IPS DF 4.7 (cell line): ENCODE results near the gene CDX1.

Experiments
- DNase-seq: peaks from one replicate; pipeline ENCODE4 v3.0.0-alpha.2; 2013; ENCODE audit warnings: low spot score; ENCODE audit errors: extremely low read depth

CDX1 gene

DNA sequence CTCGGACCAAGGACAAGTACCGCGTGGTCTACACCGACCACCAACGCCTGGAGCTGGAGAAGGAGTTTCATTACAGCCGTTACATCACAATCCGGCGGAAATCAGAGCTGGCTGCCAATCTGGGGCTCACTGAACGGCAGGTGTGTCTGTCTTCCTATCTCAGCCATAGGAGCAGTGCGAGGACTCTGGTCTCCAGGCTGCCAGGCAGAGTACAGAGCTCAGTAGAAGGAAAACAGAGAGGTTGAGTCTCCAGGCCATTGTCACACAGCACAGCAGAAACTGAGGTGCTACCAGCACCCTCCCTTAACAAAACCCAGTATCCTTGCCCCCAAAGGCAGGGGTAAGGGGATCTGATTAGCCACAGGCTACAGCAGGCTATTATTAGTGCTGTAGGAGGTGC lies 16.2 kb downstream of the CDX1 start:
- DNase-seq, result no peak

DNA sequence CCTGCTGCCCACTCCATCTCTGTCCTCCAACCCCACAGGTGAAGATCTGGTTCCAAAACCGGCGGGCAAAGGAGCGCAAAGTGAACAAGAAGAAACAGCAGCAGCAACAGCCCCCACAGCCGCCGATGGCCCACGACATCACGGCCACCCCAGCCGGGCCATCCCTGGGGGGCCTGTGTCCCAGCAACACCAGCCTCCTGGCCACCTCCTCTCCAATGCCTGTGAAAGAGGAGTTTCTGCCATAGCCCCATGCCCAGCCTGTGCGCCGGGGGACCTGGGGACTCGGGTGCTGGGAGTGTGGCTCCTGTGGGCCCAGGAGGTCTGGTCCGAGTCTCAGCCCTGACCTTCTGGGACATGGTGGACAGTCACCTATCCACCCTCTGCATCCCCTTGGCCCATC lies 16.9 kb downstream of the CDX1 start:
- no peak for DNase-seq

- no peak for DNase-seq
Measured at GRCh38 chr5:150184006-150184405, 17.4 kb downstream of the CDX1 start.

GRCh38 chr5:150184990-150185912 lies 18.7 kb downstream of the CDX1 start:
- DNase-seq, result no peak

DNA sequence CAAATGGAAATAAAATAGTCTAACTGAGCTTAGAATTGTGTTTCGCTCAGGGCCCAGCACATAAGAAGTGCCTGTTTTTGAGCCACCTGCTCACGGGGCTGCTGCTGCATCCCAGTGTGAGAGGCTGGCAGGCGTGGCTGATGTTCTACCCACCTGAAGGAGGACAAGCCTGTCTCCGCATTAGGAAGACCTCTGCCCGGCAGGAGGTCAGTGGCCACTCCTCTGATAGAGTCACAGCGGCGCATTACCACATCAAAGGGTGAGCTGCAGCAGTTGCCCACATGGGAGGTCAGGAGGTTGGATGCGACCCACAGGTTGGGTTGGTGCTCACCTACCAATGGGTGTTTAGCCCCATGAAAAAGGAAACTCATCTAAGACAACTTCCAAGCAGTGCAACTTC lies 19.6 kb downstream of the CDX1 start:
- DNase-seq, result no peak

DNA sequence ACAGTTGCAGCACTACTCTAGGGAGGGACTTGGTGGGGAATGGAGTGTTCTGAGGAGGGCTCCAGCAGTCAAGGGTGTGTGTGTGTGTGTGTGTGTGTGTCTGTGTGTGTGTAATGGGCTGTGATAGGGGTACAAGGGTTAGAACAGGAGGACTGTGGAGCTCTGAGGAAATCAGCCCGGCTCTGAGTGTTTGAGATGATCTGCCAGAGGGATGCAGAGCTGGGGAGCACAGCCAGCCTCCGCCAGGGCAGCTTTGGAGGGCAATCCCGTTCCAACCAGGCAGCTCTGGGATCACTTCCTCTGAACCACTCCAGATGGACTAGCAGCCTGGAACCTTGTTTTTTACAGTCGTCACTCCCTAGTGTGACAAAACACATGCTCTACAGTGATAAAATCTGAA lies 20.3 kb downstream of the CDX1 start:
- no peak for DNase-seq

- no peak for DNase-seq
Measured at GRCh38 chr5:150188146-150188842, 21.7 kb downstream of the CDX1 start.

DNA sequence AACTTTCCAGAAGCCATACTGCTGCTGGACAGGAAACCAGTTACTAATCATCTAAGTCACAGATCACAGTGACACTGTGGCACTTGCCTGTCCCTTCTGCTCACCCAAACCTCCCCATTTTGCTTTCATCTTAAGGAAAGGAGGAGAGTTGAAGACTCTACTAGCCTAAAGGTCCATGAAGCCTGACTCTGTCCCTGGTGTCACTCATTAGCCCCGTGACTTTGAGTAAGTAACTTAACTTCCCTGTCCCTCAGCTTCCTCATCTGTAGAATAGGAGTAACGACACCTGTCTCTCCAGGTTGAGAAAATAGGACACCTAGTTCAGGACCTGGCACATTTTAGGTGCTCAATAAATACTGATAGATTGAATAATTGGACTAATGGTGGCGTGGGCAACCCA lies 22.7 kb downstream of the CDX1 start:
- no peak for DNase-seq

DNA sequence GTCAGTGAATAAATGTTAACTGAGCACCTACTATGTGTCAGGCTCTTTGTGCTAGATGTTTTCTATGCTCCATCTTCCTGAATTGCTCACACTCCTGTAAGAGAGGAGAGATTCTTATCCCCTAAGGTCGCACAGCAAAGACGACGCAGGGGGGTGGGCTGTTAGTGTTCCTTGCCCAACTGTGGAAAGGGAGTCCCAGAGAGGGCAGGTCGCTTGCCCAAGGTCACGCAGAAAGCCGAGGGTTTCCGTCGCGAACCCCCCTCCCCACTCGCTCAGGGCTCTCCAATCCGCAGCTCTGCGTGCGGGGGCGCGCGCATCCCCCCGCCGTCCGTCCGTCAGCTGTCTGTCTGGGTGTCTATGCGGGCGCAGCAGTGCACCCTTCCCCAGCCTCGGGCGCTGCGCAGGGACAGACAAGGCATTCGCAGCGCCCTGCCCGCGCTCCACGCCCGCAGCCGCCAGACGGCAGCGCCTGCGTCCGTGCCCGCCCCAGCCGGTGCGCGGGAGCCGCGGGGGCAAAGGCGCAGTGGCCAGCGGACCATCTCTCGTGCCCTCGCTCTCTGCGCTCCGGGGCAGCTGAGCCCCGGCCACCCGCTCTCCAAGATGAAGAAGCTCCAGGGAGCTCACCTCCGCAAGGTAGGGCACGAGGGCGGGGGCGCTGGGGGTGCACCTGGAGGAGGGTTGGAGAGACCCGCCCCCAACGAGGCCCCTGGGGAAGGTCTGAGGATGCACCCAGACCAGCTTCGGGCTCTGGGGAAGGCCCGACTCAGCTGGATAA lies 23.3 kb downstream of the CDX1 start, which contains the start of gene SLC6A7:
Gene SLC6A7, plus strand, starts transcription at position 335 of the 775 bp plus-strand sequence. Its CDS starts 266 bp downstream, at position 601.
- DNase-seq, result no peak

DNA sequence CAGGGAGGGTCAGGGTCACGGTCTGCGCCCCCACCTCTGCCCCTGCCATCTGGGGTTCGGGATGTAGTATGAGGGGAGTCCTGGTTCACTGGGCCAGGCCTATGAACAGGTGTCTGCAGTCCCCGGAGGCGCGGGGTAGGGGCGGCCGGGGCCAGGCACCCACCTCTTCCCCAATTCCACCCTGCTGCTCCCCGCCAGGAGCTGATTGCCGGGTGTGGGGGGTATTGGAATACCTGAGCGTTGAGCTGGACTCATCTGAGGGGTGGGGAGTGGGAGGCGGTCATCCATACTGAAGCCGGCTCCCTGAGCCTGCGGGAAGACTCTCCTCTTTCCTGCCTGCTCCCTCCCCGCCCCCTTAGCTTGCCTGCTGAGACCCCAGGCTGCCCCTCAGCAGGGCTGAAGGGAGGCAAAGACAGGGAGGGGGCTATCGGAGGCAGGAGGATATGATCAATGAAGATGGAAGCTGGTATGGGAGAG lies 24.0 kb downstream of the CDX1 start:
- no peak for DNase-seq

DNA sequence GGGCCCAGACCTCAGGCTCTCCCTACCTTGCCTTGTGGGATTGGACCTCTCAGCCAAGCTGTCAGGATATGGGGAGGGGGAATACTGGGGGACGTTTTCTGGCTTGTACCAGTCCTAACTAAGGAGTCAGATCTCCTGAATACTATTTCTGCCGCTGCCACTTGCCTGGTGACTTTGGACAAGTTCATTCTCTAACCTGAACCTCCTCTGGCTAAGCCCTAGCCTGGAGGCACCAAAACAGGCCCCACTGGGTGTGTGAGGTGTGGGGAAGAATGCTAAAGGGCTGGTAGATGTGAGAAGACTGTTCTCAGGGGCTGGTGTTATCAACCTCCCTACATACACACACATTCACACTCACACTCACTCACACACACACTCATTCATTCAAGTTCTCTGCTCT lies 24.4 kb downstream of the CDX1 start:
- no peak for DNase-seq

- no peak for DNase-seq
Measured at GRCh38 chr5:150192462-150192861, 25.9 kb downstream of the CDX1 start.

DNA sequence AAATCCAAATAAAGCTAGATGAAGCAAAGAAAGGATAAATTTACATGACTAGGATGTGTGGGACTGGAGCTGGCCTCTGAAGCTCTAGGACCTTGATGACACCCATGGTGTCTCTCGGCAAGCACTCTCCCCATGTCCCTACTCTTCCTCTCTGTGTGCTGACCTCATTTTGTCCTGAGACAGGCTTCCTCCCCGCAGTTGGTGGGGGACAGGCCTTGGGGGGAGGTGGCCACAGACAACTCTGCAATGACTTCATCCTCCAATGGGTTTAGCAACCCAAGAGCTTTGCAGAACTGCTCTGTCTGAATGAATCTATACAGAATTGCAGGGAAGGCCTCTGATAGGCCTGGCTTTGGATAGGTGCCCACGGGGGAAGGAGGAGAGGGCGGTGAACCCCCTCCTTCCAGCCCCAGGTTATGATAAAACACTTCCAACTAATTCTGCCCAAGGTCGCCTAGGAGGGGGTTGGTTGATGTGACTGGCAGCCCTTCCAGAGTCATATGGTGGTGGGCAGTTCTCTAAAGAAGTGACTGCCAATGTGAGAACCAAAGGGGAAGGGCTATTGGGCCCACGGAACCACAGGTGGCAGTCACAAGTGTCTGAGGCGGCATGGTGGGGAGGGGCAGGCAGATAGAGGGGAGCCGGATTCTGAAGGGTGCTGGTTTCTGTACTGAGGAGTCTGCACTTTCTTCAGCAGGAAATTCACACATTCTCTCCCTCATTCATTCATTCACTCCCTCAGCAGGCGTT lies 29.3 kb downstream of the CDX1 start:
- no peak for DNase-seq

- no peak for DNase-seq
Measured at GRCh38 chr5:150196514-150196913, 29.9 kb downstream of the CDX1 start.

DNA sequence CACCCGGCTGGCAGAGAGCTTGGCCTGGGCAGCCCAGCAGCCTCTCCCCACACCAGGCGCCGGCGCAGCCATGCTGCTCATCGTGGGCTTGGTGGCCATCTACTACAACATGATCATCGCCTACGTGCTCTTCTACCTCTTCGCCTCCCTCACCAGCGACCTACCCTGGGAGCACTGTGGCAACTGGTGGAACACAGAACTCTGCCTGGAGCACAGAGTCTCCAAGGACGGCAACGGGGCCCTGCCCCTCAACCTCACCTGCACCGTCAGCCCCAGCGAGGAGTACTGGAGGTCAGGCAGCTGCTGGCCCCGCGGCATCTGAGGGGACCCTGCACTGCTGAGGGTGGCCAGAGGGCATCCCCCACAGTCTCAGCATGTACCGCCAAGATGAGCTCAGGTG lies 30.4 kb downstream of the CDX1 start:
- no peak for DNase-seq

GRCh38 chr5:150197476-150197875 lies 30.9 kb downstream of the CDX1 start:
- DNase-seq, result no peak

GRCh38 chr5:150202501-150202900 lies 35.9 kb downstream of the CDX1 start:
- DNase-seq, result no peak

DNA sequence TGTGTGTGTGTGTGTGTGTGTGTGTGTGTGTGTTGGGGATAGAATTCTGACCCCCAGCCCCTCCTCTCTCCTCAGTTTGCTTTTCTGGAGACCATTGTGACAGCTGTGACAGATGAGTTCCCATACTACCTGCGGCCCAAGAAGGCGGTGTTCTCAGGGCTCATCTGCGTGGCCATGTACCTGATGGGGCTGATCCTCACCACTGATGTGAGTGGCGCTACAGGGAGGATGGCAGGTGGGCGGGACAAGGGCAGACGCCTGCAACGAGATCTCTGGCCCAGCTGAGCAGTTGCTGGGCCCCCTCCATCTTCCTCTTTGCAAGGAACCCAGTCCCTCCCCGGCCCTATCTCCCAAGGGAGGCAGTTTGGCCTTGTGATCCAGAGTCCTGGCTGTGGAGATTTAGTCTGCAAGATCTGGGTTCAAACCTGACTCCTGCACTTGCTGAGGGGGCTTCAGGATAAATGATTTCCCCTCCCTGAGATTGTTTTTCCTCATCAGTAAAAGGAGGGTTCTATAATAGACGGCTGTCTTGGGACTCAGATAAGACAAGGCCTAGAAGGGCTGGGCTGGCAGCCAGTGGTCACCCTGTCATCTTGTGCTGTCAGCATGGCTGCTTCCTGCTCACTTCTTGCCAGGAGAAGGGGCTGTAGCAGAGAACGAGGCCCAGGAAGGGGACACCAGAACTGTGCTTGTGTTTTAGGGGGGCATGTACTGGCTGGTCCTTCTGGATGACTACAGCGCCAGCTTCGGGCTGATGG lies 37.4 kb downstream of the CDX1 start:
- no peak for DNase-seq

- no peak for DNase-seq
Measured at GRCh38 chr5:150204590-150204960, 38.0 kb downstream of the CDX1 start.

GRCh38 chr5:150206098-150206778 lies 39.7 kb downstream of the CDX1 start:
- DNase-seq, result no peak
